CD14-positive monocyte (primary cell): ENCODE data around the gene EGFR. TPM values are rescaled to one million over a fixed set of nuclear protein-coding genes. Genes with fewer than 3 reads are reported as not detected.

Experiments
- DNase-seq, 3 donors: peaks; one replicate each; pipeline ENCODE4 v3.0.0-alpha.2; 2011 to 2022
- H2AFZ ChIP-seq: 2 replicates; pipeline ENCODE4 v1.6.0; 2012; ENCODE audit warnings: mild to moderate bottlenecking, low read depth, low read length, inconsistent platforms; ENCODE audit not compliant: insufficient read depth, poor library complexity, severe bottlenecking
- H3K27ac ChIP-seq, 2 donors: 1 replicate in 1 of 2; 2 replicates in 1 of 2; pipeline ENCODE4 v1.5.1; 2012 to 2013; ENCODE audit warnings: low read length in 2 of 2, control low read depth in 1 of 2, inconsistent platforms in 1 of 2, low read depth in 1 of 2, mild to moderate bottlenecking in 1 of 2
- H3K27me3 ChIP-seq, 2 donors: one replicate each; pipeline versions ENCODE4 v1.6.0 to v1.6.1; 2011 to 2013; ENCODE audit warnings: low read length in 2 of 2; ENCODE audit not compliant: control insufficient read depth in 2 of 2, insufficient read depth in 2 of 2
- H3K36me3 ChIP-seq, 2 donors: replicated peaks in 1 of 2; 1 replicate in 1 of 2; 2 replicates in 1 of 2; pipeline versions ENCODE4 v1.5.1 to v1.6.1; 2012 to 2013; ENCODE audit warnings: low read length in 2 of 2, control low read depth in 1 of 2, inconsistent platforms in 1 of 2, mild to moderate bottlenecking in 1 of 2; ENCODE audit not compliant: insufficient read depth in 2 of 2, control insufficient read depth in 1 of 2
- H3K4me1 ChIP-seq, 2 donors: 1 replicate in 1 of 2; 2 replicates in 1 of 2; pipeline versions ENCODE4 v1.5.1 to v1.6.1; 2012 to 2013; ENCODE audit warnings: low read length in 2 of 2, control low read depth in 1 of 2, inconsistent platforms in 1 of 2, mild to moderate bottlenecking in 1 of 2, moderate library complexity in 1 of 2; ENCODE audit not compliant: insufficient read depth in 2 of 2, control insufficient read depth in 1 of 2
- H3K4me2 ChIP-seq: replicated peaks from 2 replicates; pipeline ENCODE3; 2012; ENCODE audit warnings: low read length, moderate library complexity, mild to moderate bottlenecking; ENCODE audit not compliant: poor library complexity, severe bottlenecking; ENCODE audit errors: extremely low read depth
- H3K4me3 ChIP-seq, 3 experiments: fragments of 200-600 bp in 1 of 3; sonication (generic) in 1 of 3; replicated peaks in 1 of 3; 1 replicate in 2 of 3; 2 replicates in 1 of 3; pipeline ENCODE4 v1.5.1; 2011 to 2013; ENCODE audit warnings: low read length in 3 of 3, mild to moderate bottlenecking in 3 of 3, control low read depth in 2 of 3, low read depth in 2 of 3, inconsistent platforms in 1 of 3, moderate library complexity in 1 of 3
- H3K79me2 ChIP-seq: 2 replicates; pipeline ENCODE4 v1.6.0; 2012; ENCODE audit warnings: mild to moderate bottlenecking, control low read depth, inconsistent platforms, low read length, moderate library complexity; ENCODE audit not compliant: insufficient read depth
- H3K9ac ChIP-seq: 2 replicates; pipeline ENCODE4 v1.6.0; 2017; ENCODE audit warnings: low read length, mild to moderate bottlenecking; ENCODE audit not compliant: insufficient read depth, poor library complexity, severe bottlenecking
- H3K9me3 ChIP-seq, 2 donors: replicated peaks in 1 of 2; 1 replicate in 1 of 2; 2 replicates in 1 of 2; pipeline versions ENCODE4 v1.5.1 to v1.6.1; 2012 to 2013; ENCODE audit warnings: low read length in 2 of 2, control low read depth in 1 of 2; ENCODE audit not compliant: control insufficient read depth in 1 of 2, insufficient read depth in 1 of 2
- H4K20me1 ChIP-seq: 2 replicates; pipeline ENCODE4 v1.6.0; 2012; ENCODE audit warnings: mild to moderate bottlenecking, low read length, control low read depth, moderate library complexity; ENCODE audit not compliant: insufficient read depth
- H3K27ac Mint-ChIP-seq, 7 donors: one replicate each; pipeline ENCODE4 v1.8.0; 2020; ENCODE audit warnings: mild to moderate bottlenecking in 7 of 7, mixed read lengths in 7 of 7, moderate library complexity in 6 of 7, inconsistent platforms in 2 of 7
- H3K27me3 Mint-ChIP-seq, 3 donors: one replicate each; pipeline ENCODE4 v1.8.0; 2021 to 2022; ENCODE audit warnings: low read depth in 3 of 3, mild to moderate bottlenecking in 3 of 3, mixed read lengths in 3 of 3, moderate library complexity in 3 of 3, inconsistent platforms in 1 of 3
- H3K36me3 Mint-ChIP-seq, 2 donors: one replicate each; pipeline ENCODE4 v1.8.0; 2020; ENCODE audit warnings: mixed read lengths in 2 of 2, inconsistent platforms in 1 of 2, mild to moderate bottlenecking in 1 of 2
- H3K4me1 Mint-ChIP-seq: one replicate; pipeline ENCODE4 v1.8.0; 2020; ENCODE audit warnings: mild to moderate bottlenecking, mixed read lengths
- H3K4me3 Mint-ChIP-seq, 2 donors: one replicate each; pipeline ENCODE4 v1.8.0; 2020; ENCODE audit warnings: mild to moderate bottlenecking in 2 of 2, mixed read lengths in 2 of 2, moderate library complexity in 1 of 2
- H3K9me3 Mint-ChIP-seq, 7 donors: one replicate each; pipeline ENCODE4 v1.8.0; 2020 to 2022; ENCODE audit warnings: mixed read lengths in 7 of 7, mild to moderate bottlenecking in 6 of 7, moderate library complexity in 6 of 7, inconsistent platforms in 2 of 7
- WGBS: methylation state at CpG from one replicate; pipeline ENCODE4 v1.1.5; 2013; ENCODE audit warnings: missing lambda C conversion rate; ENCODE audit not compliant: insufficient coverage; 5-methylcytosine and 5-hydroxymethylcytosine counted together
- intact Hi-C, 2 donors: fragments of 100-400 bp; cut with micrococcal nuclease; formaldehyde crosslinking; loops; one replicate each; pipeline versions ENCODE4 v1.15.0 to v1.15.1; 2023
- polyA plus RNA-seq, 3 donors: library from polyadenylated mRNA; depleted of rRNA in 1 of 3; unstranded in 2 of 3; stranded (reverse) in 1 of 3; fragments of 300-500 nt in 2 of 3; fragments of >200 nt in 1 of 3; fragmentation: Illumina TruSeq in 2 of 3; gene quantifications; 1 replicate in 2 of 3; 2 replicates in 1 of 3; pipeline ENCODE4 v1.2.3, GENCODE V29; 2012 to 2021
- TF ChIP-seq, protein P1 (sequence below): fragments of 200-600 bp; IDR thresholded peaks from one replicate; pipeline ENCODE4 v1.8.0; 2022; ENCODE audit warnings: antibody characterized with exemption, mild to moderate bottlenecking

Gene EGFR
- polyA plus RNA-seq, 3 donors: not detected

DNA sequence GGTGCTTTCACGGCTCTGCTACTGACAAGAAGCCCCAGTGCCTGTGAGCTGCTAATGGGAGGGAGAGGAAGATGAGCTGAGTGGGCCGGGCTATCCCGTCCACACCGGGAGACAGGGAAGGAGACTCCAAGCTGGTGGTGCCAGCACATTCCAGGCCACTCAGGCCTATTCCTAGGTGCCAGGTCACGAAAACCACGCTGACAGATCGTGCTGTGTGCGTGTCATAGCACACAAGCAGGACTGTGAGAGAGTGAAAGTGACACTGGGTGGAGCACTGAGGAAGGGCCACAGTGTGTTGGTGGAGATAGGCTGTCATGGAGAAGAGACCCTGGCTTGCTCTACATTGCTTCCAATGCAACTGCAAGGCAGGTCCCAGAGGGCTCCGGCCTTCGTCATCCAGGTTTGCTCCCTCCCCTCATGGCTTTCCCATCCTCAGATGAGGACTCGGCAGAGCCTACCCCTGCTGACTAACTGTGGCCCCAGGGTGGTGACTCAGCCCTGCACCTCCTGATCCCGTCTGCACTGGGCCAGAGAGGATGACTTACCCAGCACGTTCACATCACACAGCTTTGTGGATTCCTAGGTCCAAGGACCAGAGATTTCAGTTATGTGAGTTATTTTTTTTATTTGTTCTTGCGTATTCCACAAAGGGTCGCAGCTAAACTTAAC, 167.3 kb downstream of the EGFR start:
- no peaks in the 10 kb centered on the region for H3K36me3 Mint-ChIP-seq
- Histone ChIP-seq H3K79me2 (no peaks in the 10 kb centered on the region), H3K27me3 (no peaks in the 10 kb centered on the region), H3K9ac (no peak overlapping the region), H2AFZ (no peak overlapping the region), H3K4me3 (no peak overlapping the region), H3K4me1 (no peaks in the 10 kb centered on the region), H4K20me1 (no peaks in the 10 kb centered on the region), H3K36me3 (no peaks in the 10 kb centered on the region), H3K4me2 (no peak overlapping the region), H3K27ac (no peak overlapping the region), H3K9me3 (no peaks in the 10 kb centered on the region)
- TF ChIP-seq, protein P1, sequence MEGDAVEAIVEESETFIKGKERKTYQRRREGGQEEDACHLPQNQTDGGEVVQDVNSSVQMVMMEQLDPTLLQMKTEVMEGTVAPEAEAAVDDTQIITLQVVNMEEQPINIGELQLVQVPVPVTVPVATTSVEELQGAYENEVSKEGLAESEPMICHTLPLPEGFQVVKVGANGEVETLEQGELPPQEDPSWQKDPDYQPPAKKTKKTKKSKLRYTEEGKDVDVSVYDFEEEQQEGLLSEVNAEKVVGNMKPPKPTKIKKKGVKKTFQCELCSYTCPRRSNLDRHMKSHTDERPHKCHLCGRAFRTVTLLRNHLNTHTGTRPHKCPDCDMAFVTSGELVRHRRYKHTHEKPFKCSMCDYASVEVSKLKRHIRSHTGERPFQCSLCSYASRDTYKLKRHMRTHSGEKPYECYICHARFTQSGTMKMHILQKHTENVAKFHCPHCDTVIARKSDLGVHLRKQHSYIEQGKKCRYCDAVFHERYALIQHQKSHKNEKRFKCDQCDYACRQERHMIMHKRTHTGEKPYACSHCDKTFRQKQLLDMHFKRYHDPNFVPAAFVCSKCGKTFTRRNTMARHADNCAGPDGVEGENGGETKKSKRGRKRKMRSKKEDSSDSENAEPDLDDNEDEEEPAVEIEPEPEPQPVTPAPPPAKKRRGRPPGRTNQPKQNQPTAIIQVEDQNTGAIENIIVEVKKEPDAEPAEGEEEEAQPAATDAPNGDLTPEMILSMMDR: no peak
- intact Hi-C loops: no loop called here
- 91% methylated on average over 12 of the region's 15 CpGs for WGBS
- H3K4me1 Mint-ChIP-seq: no peaks in the 10 kb centered on the region
- H3K9me3 Mint-ChIP-seq: peaks cover 0 to 3% (median 0%) of the 10 kb centered on the region in 7 donors
- peaks cover 4 to 13% (median 6%) of the 10 kb centered on the region in 3 donors for H3K27me3 Mint-ChIP-seq
- H3K4me3 Mint-ChIP-seq: no peak overlapping the region
- no peak overlapping the region for H3K27ac Mint-ChIP-seq
- DNase-seq: no peak

DNA sequence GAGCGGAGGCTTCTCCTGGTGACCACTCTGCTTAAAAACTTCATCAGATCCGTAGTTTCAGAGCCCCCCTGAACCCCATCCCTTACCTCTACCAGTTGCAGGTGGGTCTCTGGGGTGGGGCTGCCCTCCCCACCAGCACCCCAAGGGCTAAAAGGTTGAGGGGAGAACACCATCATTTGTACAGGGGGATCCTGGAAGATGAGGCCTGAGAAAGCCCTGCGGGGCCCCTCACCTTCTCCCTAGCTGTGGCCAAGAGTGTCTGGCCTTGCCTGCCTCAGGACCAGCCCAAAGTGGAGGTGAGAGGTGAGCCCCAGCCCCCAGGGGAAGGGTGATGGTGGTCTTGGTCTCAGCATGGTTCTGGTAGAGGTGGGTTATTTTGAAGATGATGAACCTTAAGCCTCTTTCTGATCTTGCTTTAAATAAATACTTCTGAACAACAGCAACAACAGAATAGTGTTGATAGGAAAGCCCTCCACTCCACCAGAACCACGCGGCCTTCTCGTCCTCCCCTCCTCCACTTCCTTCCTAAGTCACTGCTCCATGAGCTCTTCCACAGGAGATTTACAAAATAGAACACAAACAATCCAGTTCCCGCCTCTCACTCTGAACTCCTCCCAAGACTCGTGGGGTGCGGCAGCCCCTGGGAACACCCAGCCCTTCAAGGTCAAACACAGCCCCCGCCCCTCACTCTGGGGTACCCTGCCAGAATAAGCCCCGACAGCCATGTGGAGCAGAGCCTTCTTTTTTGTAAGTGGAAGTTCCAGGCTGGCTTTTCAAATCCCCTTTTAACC, 169.1 kb downstream of the EGFR start:
- Histone ChIP-seq H4K20me1 (no peaks in the 10 kb centered on the region), H3K27me3 (no peaks in the 10 kb centered on the region), H3K4me3 (no peak overlapping the region), H3K9ac (no peak overlapping the region), H3K79me2 (no peaks in the 10 kb centered on the region), H3K4me1 (no peaks in the 10 kb centered on the region), H3K4me2 (no peak overlapping the region), H3K9me3 (no peaks in the 10 kb centered on the region), H3K27ac (no peak overlapping the region), H3K36me3 (no peaks in the 10 kb centered on the region), H2AFZ (no peak overlapping the region)
- no peaks in the 10 kb centered on the region for H3K36me3 Mint-ChIP-seq
- TF ChIP-seq, protein P1: no peak
- no peak overlapping the region for H3K27ac Mint-ChIP-seq
- 36% methylated on average over 4 of the region's 11 CpGs for WGBS
- H3K4me1 Mint-ChIP-seq: no peaks in the 10 kb centered on the region
- peaks cover 4 to 10% (median 6%) of the 10 kb centered on the region in 3 donors for H3K27me3 Mint-ChIP-seq
- no peak for DNase-seq
- peaks cover 0 to 3% (median 0%) of the 10 kb centered on the region in 7 donors for H3K9me3 Mint-ChIP-seq
- H3K4me3 Mint-ChIP-seq: no peak overlapping the region
- intact Hi-C loops: no loop called here
